SK-N-MC (cell line): ENCODE measurements around the gene TUBA3C.

ENCODE experiments used
- EZH2 ChIP-seq: fragments of 200-600 bp; sonication (generic); IDR thresholded peaks from one replicate; pipeline ENCODE4 v1.6.1; 2017; ENCODE audit warnings: antibody characterized with exemption
- FOXP2 ChIP-seq: optimal IDR thresholded peaks from 2 replicates; pipeline ENCODE3; 2011; ENCODE audit warnings: mild to moderate bottlenecking, moderate library complexity; ENCODE audit not compliant: insufficient read depth; ENCODE audit errors: extremely low read length, control extremely low read depth
- POLR2AphosphoS5 ChIP-seq: IDR thresholded peaks from 2 replicates; pipeline ENCODE4 v1.6.1; 2012; ENCODE audit warnings: mild to moderate bottlenecking, low read depth, low read length, borderline replicate concordance

- TF ChIP-seq EZH2 (no peak), FOXP2 (no peak), POLR2AphosphoS5 (no peak)
Measured at GRCh38 chr13:19161308-19161707, 20.3 kb downstream of the TUBA3C start.
